Transverse colon (tissue), 4 donors: Measurements from ENCODE around the gene KCNE1.

Experiments used
- POLR2A ChIP-seq: fragments of 450-650 bp; IDR thresholded peaks from one replicate; pipeline ENCODE4 v1.6.1; 2016; ENCODE audit warnings: antibody characterized with exemption, mild to moderate bottlenecking, moderate library complexity
- POLR2AphosphoS5 ChIP-seq, 3 donors: sonication (generic); formaldehyde crosslinking; IDR thresholded peaks; one replicate each; pipeline ENCODE4 v1.6.1; 2016; ENCODE audit warnings: antibody characterized with exemption in 3 of 3
- TF ChIP-seq, protein P1 (sequence below), 5 experiments: fragments of 200-600 bp in 3 of 5; fragments of 450-650 bp in 2 of 5; sonication (generic) in 3 of 5; IDR thresholded peaks; 1 replicate in 2 of 5; 2 replicates in 3 of 5; pipeline ENCODE4 v1.5.1; 2016 to 2017; ENCODE audit warnings: antibody characterized with exemption in 5 of 5, inconsistent platforms in 3 of 5, mild to moderate bottlenecking in 2 of 5, moderate library complexity in 1 of 5

DNA sequence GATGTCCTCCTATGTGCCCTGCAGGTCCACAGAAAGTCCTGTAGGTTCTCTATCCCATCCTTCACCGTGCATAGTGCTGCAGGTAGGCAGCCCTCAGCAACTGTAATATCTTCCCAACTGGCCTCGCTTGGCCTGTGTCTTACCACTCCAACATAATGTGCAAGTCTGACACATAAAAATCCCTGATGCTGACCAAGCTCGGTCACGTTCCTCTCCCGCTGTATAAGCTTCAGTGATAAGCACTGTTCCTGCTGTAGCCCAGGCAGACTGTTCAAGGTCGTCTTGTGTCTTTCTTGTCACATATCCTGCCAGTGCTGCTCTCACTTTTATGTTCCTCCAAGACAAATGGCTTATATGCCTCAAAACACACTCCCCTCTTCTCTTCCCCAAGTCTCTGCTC, 19.4 kb upstream of the KCNE1 start:
- TF ChIP-seq, protein P1, sequence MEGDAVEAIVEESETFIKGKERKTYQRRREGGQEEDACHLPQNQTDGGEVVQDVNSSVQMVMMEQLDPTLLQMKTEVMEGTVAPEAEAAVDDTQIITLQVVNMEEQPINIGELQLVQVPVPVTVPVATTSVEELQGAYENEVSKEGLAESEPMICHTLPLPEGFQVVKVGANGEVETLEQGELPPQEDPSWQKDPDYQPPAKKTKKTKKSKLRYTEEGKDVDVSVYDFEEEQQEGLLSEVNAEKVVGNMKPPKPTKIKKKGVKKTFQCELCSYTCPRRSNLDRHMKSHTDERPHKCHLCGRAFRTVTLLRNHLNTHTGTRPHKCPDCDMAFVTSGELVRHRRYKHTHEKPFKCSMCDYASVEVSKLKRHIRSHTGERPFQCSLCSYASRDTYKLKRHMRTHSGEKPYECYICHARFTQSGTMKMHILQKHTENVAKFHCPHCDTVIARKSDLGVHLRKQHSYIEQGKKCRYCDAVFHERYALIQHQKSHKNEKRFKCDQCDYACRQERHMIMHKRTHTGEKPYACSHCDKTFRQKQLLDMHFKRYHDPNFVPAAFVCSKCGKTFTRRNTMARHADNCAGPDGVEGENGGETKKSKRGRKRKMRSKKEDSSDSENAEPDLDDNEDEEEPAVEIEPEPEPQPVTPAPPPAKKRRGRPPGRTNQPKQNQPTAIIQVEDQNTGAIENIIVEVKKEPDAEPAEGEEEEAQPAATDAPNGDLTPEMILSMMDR (IDR thresholded peaks at IDR 0.05) = no peak
- TF ChIP-seq POLR2A (no peak), POLR2AphosphoS5 (IDR thresholded peaks at IDR 0.05) (no peak)
